SK-N-SH treated with all-trans-retinoic acid at 6 μM for 48 hours (cell line): Measurements from ENCODE around the gene RBFOX1.

Experiments used
- ATAC-seq: fragments of 200-7000 bp; cut with Tn5 transposase; 3 replicates; pipeline ENCODE4 v1.9.1; 2020; ENCODE audit warnings: mild to moderate bottlenecking, moderate library complexity
- ARNTL ChIP-seq: fragments of 450-650 bp; formaldehyde crosslinking; IDR thresholded peaks from 2 replicates; pipeline ENCODE4 v1.5.0; 2020; ENCODE audit warnings: low read depth, mild to moderate bottlenecking, moderate library complexity, borderline replicate concordance
- BACH2 ChIP-seq: fragments of 250-450 bp; sonication (Bioruptor Pico); IDR thresholded peaks from 2 replicates; pipeline ENCODE4 v1.9.0; 2021; ENCODE audit warnings: mild to moderate bottlenecking, borderline replicate concordance
- CREB5 ChIP-seq: fragments of 250-450 bp; sonication (Bioruptor Pico); IDR thresholded peaks from 2 replicates; pipeline ENCODE4 v1.5.1; 2020; ENCODE audit warnings: low read depth, mild to moderate bottlenecking, moderate library complexity
- CSDC2 ChIP-seq: fragments of 250-450 bp; sonication (Bioruptor Pico); IDR thresholded peaks from 2 replicates; pipeline ENCODE4 v1.5.0; 2020; ENCODE audit warnings: mild to moderate bottlenecking, moderate library complexity
- ESRRG ChIP-seq: fragments of 250-450 bp; sonication (Bioruptor Pico); IDR thresholded peaks from 2 replicates; pipeline ENCODE4 v1.6.1; 2021; ENCODE audit warnings: mild to moderate bottlenecking
- GLIS3 ChIP-seq: fragments of 250-450 bp; sonication (Bioruptor Pico); IDR thresholded peaks from 2 replicates; pipeline ENCODE4 v1.5.0; 2020; ENCODE audit warnings: mild to moderate bottlenecking, moderate library complexity
- ISL1 ChIP-seq: fragments of 250-450 bp; sonication (Bioruptor Pico); IDR thresholded peaks from 2 replicates; pipeline ENCODE4 v2.1.2; 2022; ENCODE audit warnings: mild to moderate bottlenecking, moderate library complexity
- RARB ChIP-seq: fragments of 250-450 bp; sonication (Bioruptor Pico); IDR thresholded peaks from 2 replicates; pipeline ENCODE4 v1.8.0; 2021; ENCODE audit warnings: mild to moderate bottlenecking, moderate library complexity
- SNAI2 ChIP-seq: fragments of 250-450 bp; sonication (Bioruptor Pico); IDR thresholded peaks from 2 replicates; pipeline ENCODE4 v1.5.0; 2020; ENCODE audit warnings: mild to moderate bottlenecking, moderate library complexity
- TCF4 ChIP-seq: fragments of 250-450 bp; sonication (Bioruptor Pico); IDR thresholded peaks from 2 replicates; pipeline ENCODE4 v1.8.0; 2021; ENCODE audit warnings: mild to moderate bottlenecking, moderate library complexity, borderline replicate concordance
- TOX ChIP-seq: fragments of 250-450 bp; sonication (Bioruptor Pico); IDR thresholded peaks from 2 replicates; pipeline ENCODE4 v1.8.0; 2021; ENCODE audit warnings: mild to moderate bottlenecking, moderate library complexity, borderline replicate concordance
- ZC3H10 ChIP-seq: fragments of 250-450 bp; sonication (Bioruptor Pico); IDR thresholded peaks from 2 replicates; pipeline ENCODE4 v1.5.1; 2021; ENCODE audit warnings: mild to moderate bottlenecking, moderate library complexity
- ZFP3 ChIP-seq: fragments of 250-450 bp; sonication (Bioruptor Pico); IDR thresholded peaks from 2 replicates; pipeline ENCODE4 v1.5.0; 2020; ENCODE audit warnings: mild to moderate bottlenecking, moderate library complexity
- ZFP30 ChIP-seq: fragments of 450-650 bp; formaldehyde crosslinking; IDR thresholded peaks from 2 replicates; pipeline ENCODE4 v1.5.0; 2022; ENCODE audit warnings: mild to moderate bottlenecking, moderate library complexity
- ZNF70 ChIP-seq: fragments of 450-650 bp; formaldehyde crosslinking; IDR thresholded peaks from 2 replicates; pipeline ENCODE4 v1.5.0; 2020; ENCODE audit warnings: mild to moderate bottlenecking, moderate library complexity
- ZNF8 ChIP-seq: fragments of 450-650 bp; formaldehyde crosslinking; IDR thresholded peaks from 2 replicates; pipeline ENCODE4 v1.5.0; 2020; ENCODE audit warnings: mild to moderate bottlenecking, moderate library complexity
- TF ChIP-seq, protein P1 (sequence below): fragments of 250-450 bp; sonication (Bioruptor Pico); IDR thresholded peaks from 2 replicates; pipeline ENCODE4 v1.8.0; 2021; ENCODE audit warnings: low read depth, mild to moderate bottlenecking, moderate library complexity, borderline replicate concordance
- TF ChIP-seq, protein P2 (sequence below): fragments of 250-450 bp; sonication (Bioruptor Pico); IDR thresholded peaks from 2 replicates; pipeline ENCODE4 v1.5.1; 2021; ENCODE audit warnings: mild to moderate bottlenecking, moderate library complexity
- TF ChIP-seq, protein P3 (sequence below): fragments of 250-450 bp; sonication (Bioruptor Pico); IDR thresholded peaks from 2 replicates; pipeline ENCODE4 v1.8.0; 2020; ENCODE audit warnings: mild to moderate bottlenecking, moderate library complexity, borderline replicate concordance

Gene RBFOX1

GRCh38 chr16:7422036-7422888 lies 89.6 kb downstream of the RBFOX1 start:
- ATAC-seq = no peak
- TF ChIP-seq CSDC2 (CRISPR knock-in tag) (no peak), TCF4 (CRISPR knock-in tag) (no peak)

DNA sequence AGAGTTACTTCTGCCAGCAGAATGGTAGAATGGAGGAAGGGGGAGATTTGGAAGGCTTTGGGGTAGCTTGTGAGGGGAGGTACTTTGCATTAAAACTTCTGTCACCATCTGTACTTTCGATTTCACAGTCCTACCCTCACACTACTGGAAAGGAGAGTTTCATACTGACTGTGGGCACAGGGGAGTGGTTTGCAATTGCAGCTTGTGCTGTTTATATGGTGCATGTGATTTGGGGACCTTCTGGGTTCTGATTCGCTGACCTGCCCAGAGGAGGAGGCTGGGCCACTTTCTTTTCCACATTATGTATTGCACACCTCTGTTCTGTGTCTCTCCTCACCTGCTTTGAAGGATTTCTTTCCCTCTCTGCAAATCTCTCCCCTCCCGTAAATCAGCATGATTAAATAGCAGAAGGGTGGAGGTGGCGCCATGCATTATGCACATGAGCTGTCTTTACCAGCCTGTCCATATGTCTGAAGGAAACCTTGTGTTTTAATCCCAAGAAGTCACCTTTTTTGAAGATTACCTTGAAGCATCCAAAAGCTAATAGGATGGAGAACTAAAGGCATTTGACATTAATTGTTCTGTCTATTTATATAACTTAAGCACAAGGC lies 90.9 kb downstream of the RBFOX1 start:
- no peak for ATAC-seq
- TF ChIP-seq, protein P1, sequence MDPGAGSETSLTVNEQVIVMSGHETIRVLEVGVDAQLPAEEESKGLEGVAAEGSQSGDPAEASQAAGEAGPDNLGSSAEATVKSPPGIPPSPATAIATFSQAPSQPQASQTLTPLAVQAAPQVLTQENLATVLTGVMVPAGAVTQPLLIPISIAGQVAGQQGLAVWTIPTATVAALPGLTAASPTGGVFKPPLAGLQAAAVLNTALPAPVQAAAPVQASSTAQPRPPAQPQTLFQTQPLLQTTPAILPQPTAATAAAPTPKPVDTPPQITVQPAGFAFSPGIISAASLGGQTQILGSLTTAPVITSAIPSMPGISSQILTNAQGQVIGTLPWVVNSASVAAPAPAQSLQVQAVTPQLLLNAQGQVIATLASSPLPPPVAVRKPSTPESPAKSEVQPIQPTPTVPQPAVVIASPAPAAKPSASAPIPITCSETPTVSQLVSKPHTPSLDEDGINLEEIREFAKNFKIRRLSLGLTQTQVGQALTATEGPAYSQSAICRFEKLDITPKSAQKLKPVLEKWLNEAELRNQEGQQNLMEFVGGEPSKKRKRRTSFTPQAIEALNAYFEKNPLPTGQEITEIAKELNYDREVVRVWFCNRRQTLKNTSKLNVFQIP (CRISPR knock-in tag) = no peak
- TF ChIP-seq TCF4 (CRISPR knock-in tag) (no peak), CSDC2 (CRISPR knock-in tag) (no peak), CREB5 (CRISPR knock-in tag) (no peak), GLIS3 (no peak), ARNTL (CRISPR knock-in tag) (no peak)

DNA sequence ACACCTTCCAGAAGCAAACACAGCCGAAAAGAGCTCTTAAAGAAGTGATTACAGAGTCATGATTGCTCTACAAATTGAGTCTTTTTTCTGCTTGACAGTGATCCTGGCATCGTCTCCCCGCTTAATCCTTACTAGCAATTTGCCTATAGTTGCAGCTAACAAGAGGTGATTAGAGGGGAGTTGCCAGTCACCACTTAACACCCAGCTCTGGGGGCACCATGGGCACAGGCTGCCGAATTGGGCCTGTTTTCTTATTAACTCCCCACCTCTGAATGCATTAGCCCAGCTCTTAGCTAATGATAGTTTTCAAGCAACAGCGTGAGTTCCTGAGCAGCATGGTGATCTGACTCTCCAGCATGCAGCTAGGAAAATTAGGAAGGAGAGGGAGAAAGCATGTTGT lies 93.5 kb downstream of the RBFOX1 start:
- TF ChIP-seq, protein P1 (CRISPR knock-in tag) = no peak
- no peak for TF ChIP-seq ESRRG (CRISPR knock-in tag)
- TF ChIP-seq, protein P2, sequence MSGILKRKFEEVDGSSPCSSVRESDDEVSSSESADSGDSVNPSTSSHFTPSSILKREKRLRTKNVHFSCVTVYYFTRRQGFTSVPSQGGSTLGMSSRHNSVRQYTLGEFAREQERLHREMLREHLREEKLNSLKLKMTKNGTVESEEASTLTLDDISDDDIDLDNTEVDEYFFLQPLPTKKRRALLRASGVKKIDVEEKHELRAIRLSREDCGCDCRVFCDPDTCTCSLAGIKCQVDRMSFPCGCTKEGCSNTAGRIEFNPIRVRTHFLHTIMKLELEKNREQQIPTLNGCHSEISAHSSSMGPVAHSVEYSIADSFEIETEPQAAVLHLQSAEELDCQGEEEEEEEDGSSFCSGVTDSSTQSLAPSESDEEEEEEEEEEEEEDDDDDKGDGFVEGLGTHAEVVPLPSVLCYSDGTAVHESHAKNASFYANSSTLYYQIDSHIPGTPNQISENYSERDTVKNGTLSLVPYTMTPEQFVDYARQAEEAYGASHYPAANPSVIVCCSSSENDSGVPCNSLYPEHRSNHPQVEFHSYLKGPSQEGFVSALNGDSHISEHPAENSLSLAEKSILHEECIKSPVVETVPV (CRISPR knock-in tag) = no peak
- TF ChIP-seq ZFP30 (CRISPR knock-in tag) = no peak
- no peak for TF ChIP-seq GLIS3
- no peak for TF ChIP-seq BACH2 (CRISPR knock-in tag)
- no peak for TF ChIP-seq CSDC2 (CRISPR knock-in tag)
- no peak for TF ChIP-seq ZNF8 (CRISPR knock-in tag)
- TF ChIP-seq ISL1 (CRISPR knock-in tag) = no peak
- TF ChIP-seq, all 23 proteins: peak for 0
- no peak for ATAC-seq

DNA sequence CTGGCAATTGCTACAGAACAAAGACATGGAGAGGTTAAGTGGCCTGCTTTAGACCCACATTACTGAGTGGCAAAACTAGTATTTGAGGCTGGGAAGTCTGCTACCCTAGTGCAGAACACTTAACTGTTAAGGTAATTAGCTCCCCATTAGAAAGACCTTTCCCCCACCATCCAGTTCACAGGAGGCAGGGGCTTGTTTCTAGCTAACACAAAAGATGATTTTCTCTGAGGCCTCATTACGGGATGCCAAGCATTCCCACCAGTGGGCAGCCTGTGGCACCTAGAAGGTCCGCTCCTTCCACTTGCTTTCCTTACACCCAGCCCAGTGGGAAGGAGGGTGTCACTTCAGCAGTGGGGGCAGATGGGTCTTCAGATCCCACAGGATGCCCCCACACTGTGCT lies 99.1 kb downstream of the RBFOX1 start:
- no peak for ATAC-seq
- TF ChIP-seq ISL1 (CRISPR knock-in tag) (no peak), ZNF70 (CRISPR knock-in tag) (no peak)

- ATAC-seq = no peak
- TF ChIP-seq RARB (CRISPR knock-in tag) = no peak
- no peak for TF ChIP-seq BACH2 (CRISPR knock-in tag)
- no peak for TF ChIP-seq GLIS3
- no peak for TF ChIP-seq SNAI2 (CRISPR knock-in tag)
- no peak for TF ChIP-seq ZFP3 (CRISPR knock-in tag)
- TF ChIP-seq ESRRG (CRISPR knock-in tag) = no peak
- no peak for TF ChIP-seq ZC3H10 (CRISPR knock-in tag)
- TF ChIP-seq TOX (CRISPR knock-in tag) = no peak
- TF ChIP-seq, protein P3, sequence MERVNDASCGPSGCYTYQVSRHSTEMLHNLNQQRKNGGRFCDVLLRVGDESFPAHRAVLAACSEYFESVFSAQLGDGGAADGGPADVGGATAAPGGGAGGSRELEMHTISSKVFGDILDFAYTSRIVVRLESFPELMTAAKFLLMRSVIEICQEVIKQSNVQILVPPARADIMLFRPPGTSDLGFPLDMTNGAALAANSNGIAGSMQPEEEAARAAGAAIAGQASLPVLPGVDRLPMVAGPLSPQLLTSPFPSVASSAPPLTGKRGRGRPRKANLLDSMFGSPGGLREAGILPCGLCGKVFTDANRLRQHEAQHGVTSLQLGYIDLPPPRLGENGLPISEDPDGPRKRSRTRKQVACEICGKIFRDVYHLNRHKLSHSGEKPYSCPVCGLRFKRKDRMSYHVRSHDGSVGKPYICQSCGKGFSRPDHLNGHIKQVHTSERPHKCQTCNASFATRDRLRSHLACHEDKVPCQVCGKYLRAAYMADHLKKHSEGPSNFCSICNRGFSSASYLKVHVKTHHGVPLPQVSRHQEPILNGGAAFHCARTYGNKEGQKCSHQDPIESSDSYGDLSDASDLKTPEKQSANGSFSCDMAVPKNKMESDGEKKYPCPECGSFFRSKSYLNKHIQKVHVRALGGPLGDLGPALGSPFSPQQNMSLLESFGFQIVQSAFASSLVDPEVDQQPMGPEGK = no peak
- no peak for TF ChIP-seq ISL1 (CRISPR knock-in tag)
- no peak for TF ChIP-seq ARNTL (CRISPR knock-in tag)
- TF ChIP-seq TCF4 (CRISPR knock-in tag) = no peak
Observed at GRCh38 chr16:7436306-7436705, 103.7 kb downstream of the RBFOX1 start.
